Endothelial cell of umbilical vein (primary cell): ENCODE data around the gene ZCRB1. TPM values are rescaled to one million over a fixed set of nuclear protein-coding genes. Genes with fewer than 3 reads are reported as not detected.

Source experiments
- BruUV-seq: library from RNA; stranded (reverse); fragments of 400-500 nt; replicated peaks from 2 replicates; lab custom pipeline; 2021; lab: Mats Ljungman, UMichigan
- CTCF ChIA-PET: fragments of 300-600, 350-600 bp; sonication (Branson Sonifier 250); formaldehyde crosslinking; loops from one replicate; lab custom pipeline; 2021; ENCODE audit warnings: antibody characterized with exemption, inconsistent platforms; lab: Charles Lee
- POLR2A ChIA-PET: fragments of 300-600, 350-600 bp; sonication (Branson Sonifier 250); formaldehyde crosslinking; loops from one replicate; lab custom pipeline; 2021; ENCODE audit warnings: antibody characterized with exemption, inconsistent platforms; lab: Charles Lee
- DNase-seq: peaks from one replicate; pipeline ENCODE4 v3.0.0-alpha.2; 2011; ENCODE audit warnings: low read depth, low spot score
- FAIRE-seq: peaks from 2 replicates; lab custom pipeline; 2011; peaks lifted over from hg19 to GRCh38; lab: Jason Lieb, UNC
- H2AFZ ChIP-seq: 2 replicates; pipeline ENCODE4 v1.6.0; 2012; ENCODE audit warnings: low read depth, low read length, control low read depth, inconsistent platforms
- H3K27ac ChIP-seq: 2 replicates; pipeline ENCODE4 v1.5.1; 2011; ENCODE audit warnings: low read depth, mild to moderate bottlenecking, control low read depth, low read length, moderate library complexity; ENCODE audit not compliant: insufficient read depth
- H3K27me3 ChIP-seq, 2 experiments: 2 replicates each; pipeline versions ENCODE4 v1.6.0 to v1.6.1; 2011; ENCODE audit warnings: low read length in 2 of 2, mixed read lengths in 1 of 2; ENCODE audit not compliant: control insufficient read depth in 2 of 2, insufficient read depth in 2 of 2
- H3K36me3 ChIP-seq, 2 experiments: 2 replicates in 1 of 2; 3 replicates in 1 of 2; pipeline ENCODE4 v1.5.1; 2011; ENCODE audit warnings: low read length in 2 of 2, mild to moderate bottlenecking in 1 of 2, moderate library complexity in 1 of 2; ENCODE audit not compliant: control insufficient read depth in 2 of 2, insufficient read depth in 2 of 2; ENCODE audit errors: extremely low read depth in 1 of 2
- H3K4me1 ChIP-seq: 3 replicates; pipeline ENCODE4 v1.5.1; 2011; ENCODE audit warnings: mild to moderate bottlenecking, low read length; ENCODE audit not compliant: control insufficient read depth, insufficient read depth; ENCODE audit errors: extremely low read depth
- H3K4me2 ChIP-seq: 2 replicates; pipeline ENCODE4 v1.6.1; 2011; ENCODE audit warnings: low read length, control low read depth, mixed read lengths; ENCODE audit not compliant: insufficient read depth
- H3K4me3 ChIP-seq, 3 experiments: fragments of 200-600 bp in 1 of 3; sonication (generic), shearing (Covaris generic) in 1 of 3; replicated peaks in 1 of 3; 2 replicates each; pipeline ENCODE4 v1.5.1; 2011 to 2016; ENCODE audit warnings: control low read depth in 3 of 3, low read length in 3 of 3, mild to moderate bottlenecking in 2 of 3, inconsistent platforms in 1 of 3, low read depth in 1 of 3, moderate library complexity in 1 of 3; ENCODE audit not compliant: insufficient read depth in 1 of 3
- H3K79me2 ChIP-seq: 2 replicates; pipeline ENCODE4 v1.6.0; 2012; ENCODE audit warnings: low read length, inconsistent platforms; ENCODE audit not compliant: control insufficient read depth, insufficient read depth
- H3K9ac ChIP-seq: replicated peaks from 2 replicates; pipeline ENCODE3; 2011; ENCODE audit warnings: low read length, control low read depth; ENCODE audit not compliant: insufficient read depth; ENCODE audit errors: extremely low read depth
- H3K9me1 ChIP-seq: replicated peaks from 3 replicates; pipeline ENCODE4 v1.6.0; 2011; ENCODE audit warnings: mild to moderate bottlenecking, low read length; ENCODE audit not compliant: control insufficient read depth, insufficient read depth; ENCODE audit errors: extremely low read depth
- H3K9me3 ChIP-seq: replicated peaks from 2 replicates; pipeline ENCODE4 v1.5.1; 2012; ENCODE audit warnings: low read length, inconsistent platforms; ENCODE audit not compliant: control insufficient read depth, insufficient read depth
- H4K20me1 ChIP-seq: replicated peaks from 2 replicates; pipeline ENCODE3; 2011; ENCODE audit warnings: mild to moderate bottlenecking, low read length; ENCODE audit not compliant: control insufficient read depth, insufficient read depth; ENCODE audit errors: extremely low read depth
- EZH2 ChIP-seq: IDR thresholded peaks from 2 replicates; pipeline ENCODE4 v1.6.1; 2012; ENCODE audit warnings: borderline replicate concordance, low read depth, mild to moderate bottlenecking, moderate library complexity, low read length, inconsistent platforms; ENCODE audit not compliant: severe bottlenecking
- FOS ChIP-seq: IDR thresholded peaks from 2 replicates; pipeline ENCODE4 v1.6.1; 2011; ENCODE audit warnings: mild to moderate bottlenecking, low read length, moderate library complexity, borderline replicate concordance; ENCODE audit not compliant: insufficient read depth
- GATA2 ChIP-seq: IDR thresholded peaks from 2 replicates; pipeline ENCODE4 v1.7.0; 2011; ENCODE audit warnings: low read depth, mild to moderate bottlenecking, moderate library complexity, mixed read lengths, low read length; ENCODE audit not compliant: insufficient read length, insufficient read depth
- JUN ChIP-seq: IDR thresholded peaks from 2 replicates; pipeline ENCODE4 v1.6.1; 2011; ENCODE audit warnings: borderline replicate concordance, low read depth; ENCODE audit not compliant: insufficient read length, insufficient read depth
- MYC ChIP-seq: IDR thresholded peaks from one replicate; pipeline ENCODE4 v1.6.1; 2011; ENCODE audit warnings: mild to moderate bottlenecking, low read depth, low read length
- POLR2A ChIP-seq: IDR thresholded peaks from 2 replicates; pipeline ENCODE4 v1.6.1; 2012; ENCODE audit warnings: low read depth, mild to moderate bottlenecking, control low read depth, low read length
- POLR2AphosphoS5 ChIP-seq: IDR thresholded peaks from 2 replicates; pipeline ENCODE4 v1.6.1; 2012; ENCODE audit warnings: low read depth, mild to moderate bottlenecking, control low read depth, low read length, moderate library complexity; ENCODE audit not compliant: insufficient read depth
- dilution Hi-C: fragments of 300-500 bp; cut with MboI; formaldehyde crosslinking; loops from one replicate; pipeline ENCODE4 v1.15.0; 2019; ENCODE audit warnings: low sequenced_read_pairs; ENCODE audit not compliant: extremely low pct_ligation_motif_present
- intact Hi-C: fragments of 100-400 bp; cut with micrococcal nuclease; formaldehyde crosslinking; loops from one replicate; pipeline ENCODE4 v1.10.0; 2022
- polyA plus RNA-seq, 4 experiments: library from polyadenylated mRNA; depleted of rRNA in 3 of 4; stranded (reverse) in 3 of 4; unstranded in 1 of 4; fragments of >200 nt; gene quantifications; 2 replicates each; pipeline versions ENCODE4 v1.2.1 to v1.2.3, GENCODE V29; 2011 to 2012; ENCODE audit warnings: missing spikeins in 1 of 4
- total RNA-seq: library from RNA; stranded (reverse); gene quantifications from 2 replicates; pipeline ENCODE4 v1.2.3, GENCODE V29; 2021
- TF ChIP-seq, protein P1 (sequence below): IDR thresholded peaks from 2 replicates; pipeline ENCODE4 v1.6.1; 2011; ENCODE audit not compliant: insufficient read depth, insufficient read length
- TF ChIP-seq, protein P2 (sequence below), 2 donors: IDR thresholded peaks; 1 replicate in 1 of 2; 2 replicates in 1 of 2; pipeline ENCODE4 v1.5.1; 2011; ENCODE audit warnings: low read length in 2 of 2, mild to moderate bottlenecking in 2 of 2, moderate library complexity in 2 of 2, control low read depth in 1 of 2, inconsistent platforms in 1 of 2, low read depth in 1 of 2; ENCODE audit not compliant: insufficient read depth in 1 of 2; ENCODE audit errors: extremely low read depth in 1 of 2

The ZCRB1 gene
- total and polyA plus RNA-seq, 2 donors (not counting 3 experiments of a cell fraction or from before 2014, with no cell fraction given), result 13.2 to 55.3 TPM

DNA sequence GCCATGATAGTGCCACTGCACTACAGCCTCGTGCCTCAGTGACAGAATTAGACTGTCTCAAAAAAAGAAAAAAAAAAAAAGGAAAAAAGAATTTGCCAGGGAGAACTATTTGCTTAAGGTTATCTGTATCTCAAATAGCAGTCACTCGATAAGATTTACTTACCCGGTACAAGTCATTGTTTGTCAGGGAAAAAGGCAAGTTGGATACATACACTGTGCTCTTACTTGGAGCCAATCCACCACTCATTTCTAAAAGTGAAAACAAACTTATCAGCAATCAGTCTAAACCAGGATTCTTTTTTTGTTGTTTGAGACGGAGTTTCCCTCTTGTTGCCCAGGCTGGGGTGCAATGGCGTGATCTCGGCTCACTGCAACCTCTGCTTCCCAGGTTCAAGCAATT lies 2.0 kb downstream of the ZCRB1 start:
- dilution Hi-C loops, result no loop called here
- Histone ChIP-seq H3K4me3 (no peak overlapping the region), H3K9me1 (no peaks in the 10 kb centered on the region), H3K9me3 (no peaks in the 10 kb centered on the region), H3K9ac (no peak overlapping the region), H3K4me2 (no peak overlapping the region), H3K4me1 (peaks cover 21% of the 10 kb centered on the region), H3K79me2 (peaks cover 34% of the 10 kb centered on the region), H3K27ac (no peak overlapping the region), H3K36me3 (no peaks in the 10 kb centered on the region), H3K27me3 (no peaks in the 10 kb centered on the region), H4K20me1 (no peaks in the 10 kb centered on the region), H2AFZ (no peak overlapping the region)
- no peak for TF ChIP-seq FOS
- no peak for TF ChIP-seq POLR2A
- TF ChIP-seq, protein P1, sequence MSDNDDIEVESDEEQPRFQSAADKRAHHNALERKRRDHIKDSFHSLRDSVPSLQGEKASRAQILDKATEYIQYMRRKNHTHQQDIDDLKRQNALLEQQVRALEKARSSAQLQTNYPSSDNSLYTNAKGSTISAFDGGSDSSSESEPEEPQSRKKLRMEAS, result no peak
- no TSS peak for BruUV-seq
- ChIA-PET POLR2A (no interaction called here), CTCF (interaction anchor here (1.7 kb wide), 1 partner anchor 8 kb away, joined by 9 read pairs; no protein-coding TSS in a partner anchor)
- intact Hi-C loops, result loop anchor here (2.0 to 10.0 kb wide), 2 partner anchors 85 to 299 kb away; partner anchors contain the start of gene YAF2
- DNase-seq, result no peak
- no peak for FAIRE-seq

DNA sequence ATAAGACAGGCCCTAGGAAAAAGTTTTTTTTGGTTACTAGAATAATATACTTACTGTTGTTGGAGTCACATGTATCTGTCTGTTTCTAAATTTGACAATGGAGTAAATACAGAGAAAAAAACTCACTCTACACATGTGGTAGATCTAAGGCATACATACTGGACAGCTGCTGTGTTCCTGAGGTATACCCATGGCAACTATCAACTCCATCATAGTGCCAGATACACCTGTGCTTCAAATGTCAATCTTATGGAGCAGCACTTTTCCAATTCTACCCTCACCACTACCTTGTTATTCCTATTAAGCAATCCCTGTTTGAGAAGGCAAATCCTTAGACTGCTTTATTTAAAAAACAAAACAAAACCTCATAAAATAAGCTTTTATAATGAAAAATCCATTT lies 3.3 kb downstream of the ZCRB1 start:
- H3K79me2 ChIP-seq, result peaks cover 21% of the 10 kb centered on the region
- no peaks in the 10 kb centered on the region for H3K9me1 ChIP-seq
- no TSS peak for BruUV-seq
- TF ChIP-seq GATA2 (no peak), FOS (no peak), POLR2A (no peak), EZH2 (no peak), POLR2AphosphoS5 (no peak), JUN (no peak), MYC (no peak)
- TF ChIP-seq, protein P2, sequence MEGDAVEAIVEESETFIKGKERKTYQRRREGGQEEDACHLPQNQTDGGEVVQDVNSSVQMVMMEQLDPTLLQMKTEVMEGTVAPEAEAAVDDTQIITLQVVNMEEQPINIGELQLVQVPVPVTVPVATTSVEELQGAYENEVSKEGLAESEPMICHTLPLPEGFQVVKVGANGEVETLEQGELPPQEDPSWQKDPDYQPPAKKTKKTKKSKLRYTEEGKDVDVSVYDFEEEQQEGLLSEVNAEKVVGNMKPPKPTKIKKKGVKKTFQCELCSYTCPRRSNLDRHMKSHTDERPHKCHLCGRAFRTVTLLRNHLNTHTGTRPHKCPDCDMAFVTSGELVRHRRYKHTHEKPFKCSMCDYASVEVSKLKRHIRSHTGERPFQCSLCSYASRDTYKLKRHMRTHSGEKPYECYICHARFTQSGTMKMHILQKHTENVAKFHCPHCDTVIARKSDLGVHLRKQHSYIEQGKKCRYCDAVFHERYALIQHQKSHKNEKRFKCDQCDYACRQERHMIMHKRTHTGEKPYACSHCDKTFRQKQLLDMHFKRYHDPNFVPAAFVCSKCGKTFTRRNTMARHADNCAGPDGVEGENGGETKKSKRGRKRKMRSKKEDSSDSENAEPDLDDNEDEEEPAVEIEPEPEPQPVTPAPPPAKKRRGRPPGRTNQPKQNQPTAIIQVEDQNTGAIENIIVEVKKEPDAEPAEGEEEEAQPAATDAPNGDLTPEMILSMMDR (IDR thresholded peaks at IDR 0.05; ENCODE audit: extremely low read depth in 1 of 2, insufficient read depth in 1 of 2, low read depth in 1 of 2, low read length in 2 of 2), result no peak
- TF ChIP-seq, protein P1, result no peak
- no peak overlapping the region for H3K9ac ChIP-seq
- no peaks in the 10 kb centered on the region for H3K36me3 ChIP-seq
- POLR2A ChIA-PET, result no interaction called here
- no peaks in the 10 kb centered on the region for H3K27me3 ChIP-seq
- no peak overlapping the region for H2AFZ ChIP-seq
- intact Hi-C loops (loop anchor here (10.0 kb wide), 1 partner anchor 298 kb away; no protein-coding TSS in a partner anchor), dilution Hi-C loops (no loop called here)
- H3K9me3 ChIP-seq, result no peaks in the 10 kb centered on the region
- CTCF ChIA-PET, result interaction anchor here (1.7 kb wide), 1 partner anchor 10 kb away, joined by 9 read pairs; no protein-coding TSS in a partner anchor
- no peak overlapping the region for H3K4me3 ChIP-seq
- no peak overlapping the region for H3K27ac ChIP-seq
- H3K4me2 ChIP-seq, result no peak overlapping the region
- DNase-seq (no peak), FAIRE-seq (no peak)
- no peaks in the 10 kb centered on the region for H4K20me1 ChIP-seq
- H3K4me1 ChIP-seq, result peaks cover 17% of the 10 kb centered on the region
